ENCODE measurements around the gene FSD2.

DNA sequence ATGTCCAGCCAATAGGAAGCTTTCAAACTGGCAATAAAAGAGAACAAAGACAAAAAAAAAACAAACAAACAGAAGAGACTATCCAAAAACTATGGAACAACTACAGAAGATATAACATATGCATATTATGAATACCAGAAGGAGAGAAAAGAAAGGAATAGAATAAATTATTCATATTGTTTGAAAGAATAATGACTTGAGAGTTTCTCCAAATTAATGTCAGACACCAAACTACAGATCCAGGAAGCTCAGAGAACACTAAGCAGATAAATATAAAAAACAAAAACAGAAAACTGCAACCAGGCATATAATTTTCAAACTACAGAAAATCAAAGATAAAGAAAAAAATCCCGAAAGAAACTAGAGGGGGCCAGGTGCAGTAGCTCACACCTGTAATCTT lies 62.1 kb downstream of the FSD2 start:
- TF ChIP-seq CTCF (IDR thresholded peaks at IDR 0.05; ENCODE audit: low read depth, low read length, poor library complexity, severe bottlenecking) (no peak), EZH2phosphoT487 (IDR thresholded peaks at IDR 0.05; ENCODE audit: borderline replicate concordance, low read length) (no peak)

Data from DOHH2 (cell line).